ENCODE measurements around the gene COL17A1. TPM values are rescaled to one million over a fixed set of nuclear protein-coding genes. Genes with fewer than 3 reads are reported as not detected.

COL17A1 gene
- total RNA-seq, 1 experiment from 2014 or later = not detected

GRCh38 chr10:104067525-104067924 is 18.2 kb downstream of the COL17A1 start:
- H3K27me3 ChIP-seq (replicated peaks; ENCODE audit: insufficient read depth, low read depth, low read length, poor library complexity) = no peaks in the 10 kb centered on the region

GRCh38 chr10:104066945-104067344 is 18.7 kb downstream of the COL17A1 start:
- Histone ChIP-seq H3K27me3 (replicated peaks; ENCODE audit: insufficient read depth, low read depth, low read length, poor library complexity) (no peaks in the 10 kb centered on the region), H3K36me3 (ENCODE audit: insufficient read depth, low read length, poor library complexity, severe bottlenecking) (no peaks in the 10 kb centered on the region), H3K27ac (ENCODE audit: low read depth, low read length, poor library complexity, severe bottlenecking) (no peak overlapping the region), H3K9me3 (ENCODE audit: low read depth, low read length, poor library complexity, severe bottlenecking) (no peaks in the 10 kb centered on the region), H3K4me3 (ENCODE audit: low read depth, low read length, poor library complexity, severe bottlenecking) (no peak overlapping the region), H3K4me1 (ENCODE audit: insufficient read depth, low read length, poor library complexity, severe bottlenecking) (no peaks in the 10 kb centered on the region)
- intact Hi-C loops (cut with micrococcal nuclease; ENCODE audit: unreplicated experiment) = no loop called here
- BruUV-seq (replicated peaks) = no TSS peak
- POLR2A ChIA-PET (ENCODE audit: low non-redundant PET) = no interaction called here
- TF ChIP-seq CTCF (conservative IDR thresholded peaks at IDR 0.05; ENCODE audit: low read depth, low read length) (no peak), EZH2 (IDR thresholded peaks at IDR 0.05; ENCODE audit: borderline replicate concordance, low read depth, low read length, poor library complexity, severe bottlenecking) (no peak)
- CTCF ChIA-PET = no interaction called here
- no peak for DNase-seq (ENCODE audit: low spot score)

More at GRCh38 chr10:104067525-104067924, 18.2 kb downstream of the COL17A1 start:
- Histone ChIP-seq H3K36me3 (ENCODE audit: insufficient read depth, low read length, poor library complexity, severe bottlenecking) (no peaks in the 10 kb centered on the region), H3K4me1 (ENCODE audit: insufficient read depth, low read length, poor library complexity, severe bottlenecking) (no peaks in the 10 kb centered on the region), H3K9me3 (ENCODE audit: low read depth, low read length, poor library complexity, severe bottlenecking) (no peaks in the 10 kb centered on the region), H3K4me3 (ENCODE audit: low read depth, low read length, poor library complexity, severe bottlenecking) (no peak overlapping the region), H3K27ac (ENCODE audit: low read depth, low read length, poor library complexity, severe bottlenecking) (no peak overlapping the region)
- POLR2A ChIA-PET (ENCODE audit: low non-redundant PET) = no interaction called here
- intact Hi-C loops (cut with micrococcal nuclease; ENCODE audit: unreplicated experiment) = no loop called here
- no peak for DNase-seq (ENCODE audit: low spot score)
- no peak for TF ChIP-seq CTCF (conservative IDR thresholded peaks at IDR 0.05; ENCODE audit: low read depth, low read length)
- TF ChIP-seq EZH2 (IDR thresholded peaks at IDR 0.05; ENCODE audit: borderline replicate concordance, low read depth, low read length, poor library complexity, severe bottlenecking) = no peak
- BruUV-seq (replicated peaks) = no TSS peak
- CTCF ChIA-PET = no interaction called here

GRCh38 chr10:104065748-104066147 is 19.9 kb downstream of the COL17A1 start:
- CTCF ChIA-PET = no interaction called here
- BruUV-seq (replicated peaks) = no TSS peak
- no peak overlapping the region for H3K27ac ChIP-seq (ENCODE audit: low read depth, low read length, poor library complexity, severe bottlenecking)
- POLR2A ChIA-PET (ENCODE audit: low non-redundant PET) = no interaction called here
- DNase-seq (ENCODE audit: low spot score) = no peak
- intact Hi-C loops (cut with micrococcal nuclease; ENCODE audit: unreplicated experiment) = no loop called here
- H3K27me3 ChIP-seq (replicated peaks; ENCODE audit: insufficient read depth, low read depth, low read length, poor library complexity) = no peaks in the 10 kb centered on the region
- no peak for TF ChIP-seq EZH2 (IDR thresholded peaks at IDR 0.05; ENCODE audit: borderline replicate concordance, low read depth, low read length, poor library complexity, severe bottlenecking)
- no peak for TF ChIP-seq CTCF (conservative IDR thresholded peaks at IDR 0.05; ENCODE audit: low read depth, low read length)
- H3K4me3 ChIP-seq (ENCODE audit: low read depth, low read length, poor library complexity, severe bottlenecking) = no peak overlapping the region
- no peaks in the 10 kb centered on the region for H3K9me3 ChIP-seq (ENCODE audit: low read depth, low read length, poor library complexity, severe bottlenecking)
- no peaks in the 10 kb centered on the region for H3K4me1 ChIP-seq (ENCODE audit: insufficient read depth, low read length, poor library complexity, severe bottlenecking)
- H3K36me3 ChIP-seq (ENCODE audit: insufficient read depth, low read length, poor library complexity, severe bottlenecking) = no peaks in the 10 kb centered on the region
